IPS DF 6.9 (cell line): ENCODE measurements around the gene RAPGEF4.

Experiments used
- DNase-seq: peaks from one replicate; pipeline ENCODE4 v3.0.0-alpha.2; 2013; ENCODE audit warnings: low read depth, low spot score
- H3K27ac ChIP-seq: one replicate; pipeline ENCODE4 v1.5.1; 2013; ENCODE audit warnings: low read length, control low read depth
- H3K27me3 ChIP-seq: 2 replicates; pipeline ENCODE4 v1.6.1; 2013; ENCODE audit warnings: mild to moderate bottlenecking, low read length; ENCODE audit not compliant: control insufficient read depth, insufficient read depth
- H3K36me3 ChIP-seq: 2 replicates; pipeline ENCODE4 v1.6.1; 2013; ENCODE audit warnings: low read length; ENCODE audit not compliant: control insufficient read depth, insufficient read depth
- H3K4me1 ChIP-seq: 2 replicates; pipeline ENCODE4 v1.6.1; 2013; ENCODE audit warnings: low read length; ENCODE audit not compliant: control insufficient read depth, insufficient read depth
- H3K4me3 ChIP-seq: 2 replicates; pipeline ENCODE4 v1.5.1; 2013; ENCODE audit warnings: mild to moderate bottlenecking, low read length
- H3K9me3 ChIP-seq: 2 replicates; pipeline ENCODE4 v1.6.1; 2013; ENCODE audit warnings: low read length, inconsistent platforms; ENCODE audit not compliant: control insufficient read depth, insufficient read depth
- WGBS: extraction: QIAGEN DNeasy Blood & Tissue Kit; methylation state at CpG from one replicate; pipeline ENCODE4 v1.1.7; 2013; ENCODE audit warnings: mixed read lengths, missing lambda C conversion rate; ENCODE audit not compliant: insufficient read length, insufficient coverage; 5-methylcytosine and 5-hydroxymethylcytosine counted together

The RAPGEF4 gene

DNA sequence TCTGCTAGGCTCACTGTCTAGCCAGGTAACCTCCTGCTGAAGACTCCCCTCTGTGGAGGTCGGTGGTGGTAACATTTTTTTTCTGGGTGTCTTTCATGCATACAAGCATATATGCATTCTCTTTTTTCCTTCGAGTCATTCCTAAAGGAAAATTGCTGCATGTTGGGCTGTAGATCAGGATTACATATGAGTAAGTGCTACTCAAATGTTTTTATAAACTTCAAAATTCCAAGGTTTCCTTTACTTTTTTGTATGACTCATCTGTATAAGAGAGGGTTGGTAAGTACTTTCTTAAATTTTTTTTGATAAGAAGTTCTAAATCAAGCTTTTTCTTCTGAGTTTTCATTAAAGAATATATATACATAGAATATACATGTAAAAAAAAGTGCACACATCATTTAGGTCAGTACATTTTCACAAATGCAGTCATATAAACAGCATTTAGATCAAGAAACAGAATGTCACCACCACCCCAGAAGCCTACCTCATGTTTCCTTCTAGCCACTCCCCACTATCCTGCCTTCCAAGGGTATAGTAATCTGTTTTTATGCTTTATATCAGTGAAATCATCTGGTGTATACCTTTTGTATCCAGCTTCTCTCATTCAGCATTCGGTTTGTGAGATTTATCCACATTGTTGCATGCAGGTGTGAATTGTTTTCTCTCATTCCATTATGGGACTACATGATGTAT is 212.0 kb downstream of the RAPGEF4 start:
- no peak overlapping the region for H3K27ac ChIP-seq
- no peak overlapping the region for H3K4me3 ChIP-seq
- H3K4me1 ChIP-seq: no peaks in the 10 kb centered on the region; the same call in 1 of the 2 replicates
- no peak for DNase-seq
- WGBS: no CpG with 5 or more reads among the region's 3 CpGs
- no peaks in the 10 kb centered on the region for H3K27me3 ChIP-seq
- no peaks in the 10 kb centered on the region for H3K36me3 ChIP-seq
- H3K9me3 ChIP-seq: no peaks in the 10 kb centered on the region

DNA sequence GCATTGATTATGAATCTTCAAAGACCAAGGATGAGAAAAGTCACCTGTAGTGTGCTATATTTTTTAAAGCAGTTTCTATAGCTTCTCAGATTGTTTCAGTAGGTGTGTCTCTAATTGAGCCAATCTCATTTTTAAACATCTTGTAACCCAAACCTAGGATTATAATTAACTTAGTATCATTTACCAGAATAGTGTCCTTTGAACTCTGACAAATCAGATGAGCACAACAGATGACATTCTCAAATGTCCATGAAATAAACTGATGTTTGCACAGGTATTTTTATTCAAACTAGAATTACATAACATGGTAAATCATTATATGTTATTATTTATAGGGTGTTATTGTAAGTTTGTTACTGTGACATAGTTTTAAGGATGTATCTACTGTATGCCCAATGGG is 213.9 kb downstream of the RAPGEF4 start:
- no peaks in the 10 kb centered on the region for H3K36me3 ChIP-seq
- no peak for DNase-seq
- no peaks in the 10 kb centered on the region for H3K27me3 ChIP-seq
- H3K9me3 ChIP-seq: no peaks in the 10 kb centered on the region
- no peak overlapping the region for H3K4me3 ChIP-seq
- H3K4me1 ChIP-seq: 0 out of 2 replicates have a peak, but pooled peaks cover 1% of the 10 kb centered on the region
- no peak overlapping the region for H3K27ac ChIP-seq

- no peaks in the 10 kb centered on the region for H3K36me3 ChIP-seq
- no peaks in the 10 kb centered on the region for H3K9me3 ChIP-seq
- DNase-seq: no peak
- H3K4me3 ChIP-seq: no peak overlapping the region
- H3K27me3 ChIP-seq: no peaks in the 10 kb centered on the region
- H3K27ac ChIP-seq: no peak overlapping the region
- 0 out of 2 replicates have a peak, but pooled peaks cover 1% of the 10 kb centered on the region for H3K4me1 ChIP-seq
These were observed 214.9 kb downstream of the RAPGEF4 start for GRCh38 chr2:172950565-172950964.

DNA sequence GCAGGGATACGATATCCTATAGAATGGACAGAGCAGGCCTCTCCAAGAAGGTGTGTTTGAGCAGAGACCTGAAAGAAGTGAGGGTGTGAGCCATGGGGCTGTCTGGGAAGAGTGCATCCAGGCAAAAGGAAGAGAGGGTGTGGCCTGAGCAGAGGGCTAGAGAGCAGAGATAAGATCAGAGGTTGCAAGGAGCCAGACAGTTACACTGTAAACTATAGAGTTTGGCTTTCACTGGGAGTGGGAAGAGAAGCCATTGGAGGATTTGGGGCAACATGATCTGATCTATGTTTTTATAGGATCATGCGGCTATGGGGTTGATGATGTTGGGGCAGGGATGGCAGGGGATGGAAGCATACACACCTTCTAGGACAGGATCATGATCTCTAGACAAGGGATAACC is 215.9 kb downstream of the RAPGEF4 start:
- H3K4me1 ChIP-seq: 0 out of 2 replicates have a peak, but pooled peaks cover 1% of the 10 kb centered on the region
- no peak for DNase-seq
- H3K36me3 ChIP-seq: no peaks in the 10 kb centered on the region
- H3K4me3 ChIP-seq: no peak overlapping the region
- no peaks in the 10 kb centered on the region for H3K9me3 ChIP-seq
- no CpG with 5 or more reads among the region's 2 CpGs for WGBS
- no peaks in the 10 kb centered on the region for H3K27me3 ChIP-seq
- H3K27ac ChIP-seq: no peak overlapping the region

DNA sequence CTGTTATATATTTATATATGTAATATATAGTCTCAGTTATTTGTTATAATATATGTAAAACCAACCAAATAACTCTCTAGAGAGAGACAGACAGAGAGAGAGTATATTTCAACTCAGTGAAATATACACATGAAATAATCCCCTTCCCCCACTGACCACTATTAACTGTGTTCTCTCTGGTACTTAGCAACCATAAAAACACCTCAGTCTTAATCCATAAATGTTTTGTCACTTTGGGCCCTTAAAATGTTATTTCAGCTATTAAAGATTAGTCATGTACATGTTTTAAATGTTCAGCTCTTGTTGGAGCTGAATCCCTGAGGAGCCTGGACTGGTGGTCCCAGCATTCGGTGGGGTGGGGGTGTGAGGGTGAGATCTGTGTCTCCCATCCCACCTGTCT is 217.8 kb downstream of the RAPGEF4 start:
- Histone ChIP-seq H3K4me3 (no peak overlapping the region), H3K27me3 (no peaks in the 10 kb centered on the region), H3K27ac (no peak overlapping the region), H3K4me1 (0 out of 2 replicates have a peak, but pooled peaks cover 1% of the 10 kb centered on the region), H3K9me3 (no peaks in the 10 kb centered on the region), H3K36me3 (no peaks in the 10 kb centered on the region)
- no CpG with 5 or more reads among the region's 1 CpG for WGBS
- no peak for DNase-seq

GRCh38 chr2:172953970-172954852 is 218.6 kb downstream of the RAPGEF4 start:
- Histone ChIP-seq H3K4me3 (no peak overlapping the region), H3K4me1 (0 out of 2 replicates have a peak, but pooled peaks cover 1% of the 10 kb centered on the region), H3K36me3 (no peaks in the 10 kb centered on the region), H3K9me3 (no peaks in the 10 kb centered on the region), H3K27ac (no peak overlapping the region), H3K27me3 (no peaks in the 10 kb centered on the region)
- no peak for DNase-seq
- WGBS: no CpG with 5 or more reads among the region's 5 CpGs

- Histone ChIP-seq H3K27me3 (no peaks in the 10 kb centered on the region), H3K9me3 (no peaks in the 10 kb centered on the region), H3K4me1 (0 out of 2 replicates have a peak, but pooled peaks cover 1% of the 10 kb centered on the region), H3K27ac (no peak overlapping the region), H3K36me3 (no peaks in the 10 kb centered on the region), H3K4me3 (no peak overlapping the region)
- no peak for DNase-seq
- no CpG with 5 or more reads among the region's 11 CpGs for WGBS
These were observed 219.9 kb downstream of the RAPGEF4 start for GRCh38 chr2:172955587-172955986.

GRCh38 chr2:172957734-172958133 is 222.1 kb downstream of the RAPGEF4 start:
- Histone ChIP-seq H3K4me1 (0 out of 2 replicates have a peak, but pooled peaks cover 1% of the 10 kb centered on the region), H3K4me3 (no peak overlapping the region), H3K36me3 (no peaks in the 10 kb centered on the region), H3K27me3 (no peaks in the 10 kb centered on the region), H3K9me3 (no peaks in the 10 kb centered on the region), H3K27ac (no peak overlapping the region)
- no peak for DNase-seq

- Histone ChIP-seq H3K4me3 (no peak overlapping the region), H3K27ac (no peak overlapping the region), H3K27me3 (no peaks in the 10 kb centered on the region), H3K36me3 (no peaks in the 10 kb centered on the region), H3K4me1 (no peaks in the 10 kb centered on the region), H3K9me3 (no peaks in the 10 kb centered on the region)
- WGBS: no CpG with 5 or more reads among the region's 1 CpG
- no peak for DNase-seq
These were observed 226.4 kb downstream of the RAPGEF4 start for GRCh38 chr2:172962082-172962481.

DNA sequence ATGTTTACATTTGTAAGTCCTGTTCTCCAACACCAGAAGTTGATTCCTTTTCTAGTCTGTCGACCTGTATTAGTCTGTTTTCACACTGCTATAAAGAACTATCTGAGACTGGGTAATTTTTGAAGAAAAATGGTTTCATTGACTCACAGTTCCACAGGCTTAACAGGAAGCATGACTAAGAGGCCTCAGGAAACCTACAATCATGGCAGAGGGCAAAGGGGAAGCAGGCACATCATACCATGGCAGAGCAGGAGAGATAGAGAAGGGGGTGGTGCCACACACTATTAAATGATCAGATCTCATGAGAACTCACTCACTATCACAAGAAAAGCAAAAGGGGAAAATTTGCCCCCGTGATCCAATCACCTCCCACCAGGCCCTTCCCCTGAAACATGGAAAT is 227.2 kb downstream of the RAPGEF4 start:
- H3K27ac ChIP-seq: no peak overlapping the region
- no peak for DNase-seq

More for the DNA sequence above, 227.2 kb downstream of the RAPGEF4 start:
- no CpG with 5 or more reads among the region's 2 CpGs for WGBS
- Histone ChIP-seq H3K36me3 (no peaks in the 10 kb centered on the region), H3K4me3 (no peak overlapping the region), H3K4me1 (0 out of 2 replicates have a peak, but pooled peaks cover 1% of the 10 kb centered on the region), H3K9me3 (no peaks in the 10 kb centered on the region), H3K27me3 (no peaks in the 10 kb centered on the region)
